ENCODE results near the gene PCSK9. TPM values are rescaled to one million over a fixed set of nuclear protein-coding genes. Genes with fewer than 3 reads are reported as not detected.

PCSK9 gene
- total and polyA plus RNA-seq, 4 donors = 10.8 to 112 (median 58.5) TPM

GRCh38 chr1:55010887-55011217 is 28.5 kb upstream of the PCSK9 start:
- Histone ChIP-seq H3K27ac (ENCODE audit: low read depth in 1 of 2, low read length in 2 of 2) (no peak overlapping the region), H3K27me3 (ENCODE audit: control insufficient read depth in 4 of 4, insufficient read depth in 4 of 4, low read length in 3 of 4) (no peaks in the 10 kb centered on the region), H3K4me1 (ENCODE audit: control insufficient read depth in 4 of 4, insufficient read depth in 4 of 4, low read length in 3 of 4) (no peaks in the 10 kb centered on the region), H3K9me3 (ENCODE audit: control insufficient read depth in 4 of 4, low read length in 3 of 4) (no peaks in the 10 kb centered on the region), H3K36me3 (ENCODE audit: control insufficient read depth in 4 of 4, insufficient read depth in 3 of 4, low read depth in 1 of 4, low read length in 3 of 4) (no peaks in the 10 kb centered on the region), H3K4me3 (ENCODE audit: low read depth in 1 of 3, low read length in 3 of 3) (no peak overlapping the region), H3K9ac (ENCODE audit: low read depth in 1 of 2, low read length in 2 of 2) (no peak overlapping the region)
- TF ChIP-seq FOXA1 (IDR thresholded peaks at IDR 0.05) (no peak), RXRA (IDR thresholded peaks at IDR 0.05) (no peak), YY1 (IDR thresholded peaks at IDR 0.05) (no peak), RAD21 (IDR thresholded peaks at IDR 0.05) (no peak), ATF3 (IDR thresholded peaks at IDR 0.05) (no peak)
- WGBS = 94% methylated on average over 7 of the region's 7 CpGs
- no peak for DNase-seq (ENCODE audit: low spot score)

- DNase-seq (ENCODE audit: low spot score) = no peak
- Histone ChIP-seq H3K27ac (ENCODE audit: low read depth in 1 of 2, low read length in 2 of 2) (no peak overlapping the region), H3K4me1 (ENCODE audit: control insufficient read depth in 4 of 4, insufficient read depth in 4 of 4, low read length in 3 of 4) (no peaks in the 10 kb centered on the region), H3K27me3 (ENCODE audit: control insufficient read depth in 4 of 4, insufficient read depth in 4 of 4, low read length in 3 of 4) (no peaks in the 10 kb centered on the region), H3K9me3 (ENCODE audit: control insufficient read depth in 4 of 4, low read length in 3 of 4) (no peaks in the 10 kb centered on the region), H3K36me3 (ENCODE audit: control insufficient read depth in 4 of 4, insufficient read depth in 3 of 4, low read depth in 1 of 4, low read length in 3 of 4) (no peaks in the 10 kb centered on the region), H3K9ac (ENCODE audit: low read depth in 1 of 2, low read length in 2 of 2) (no peak overlapping the region), H3K4me3 (ENCODE audit: low read depth in 1 of 3, low read length in 3 of 3) (no peak overlapping the region)
- no peak for TF ChIP-seq CTCF (IDR thresholded peaks at IDR 0.05; ENCODE audit: low read depth, low read length, missing input control)
- TF ChIP-seq TAF1 (conservative IDR thresholded peaks at IDR 0.05) = no peak
- TF ChIP-seq RXRA (IDR thresholded peaks at IDR 0.05) = no peak
- no peak for TF ChIP-seq YY1 (IDR thresholded peaks at IDR 0.05)
- TF ChIP-seq SP1 (IDR thresholded peaks at IDR 0.05) = no peak
- TF ChIP-seq HNF4A (conservative IDR thresholded peaks at IDR 0.05) = no peak
- TF ChIP-seq EGR1 (IDR thresholded peaks at IDR 0.05; ENCODE audit: low read depth in 2 of 2) = no peak
- TF ChIP-seq ATF3 (IDR thresholded peaks at IDR 0.05) = no peak
- no peak for TF ChIP-seq REST (IDR thresholded peaks at IDR 0.05)
- no peak for TF ChIP-seq FOXA2 (IDR thresholded peaks at IDR 0.05)
- TF ChIP-seq MAX (IDR thresholded peaks at IDR 0.05) = no peak
- TF ChIP-seq ZBTB33 (IDR thresholded peaks at IDR 0.05) = no peak
- no peak for TF ChIP-seq RAD21 (IDR thresholded peaks at IDR 0.05)
- TF ChIP-seq NR2F2 (IDR thresholded peaks at IDR 0.05) = no peak
- TF ChIP-seq HNF4G (IDR thresholded peaks at IDR 0.05) = no peak
- 79% methylated on average over 1 of the region's 1 CpG for WGBS
Measured at GRCh38 chr1:55012661-55013060, 26.7 kb upstream of the PCSK9 start.

All from liver (tissue), 9 donors.